Measurements from ENCODE around the gene ZFHX3.

GRCh38 chr16:73037331-73037745, 10.6 kb downstream of the ZFHX3 start:
- no peak for TF ChIP-seq TAF1 (IDR thresholded peaks at IDR 0.05; ENCODE audit: low read depth)
- TF ChIP-seq MAX (IDR thresholded peaks at IDR 0.05) = no peak
- TF ChIP-seq REST (IDR thresholded peaks at IDR 0.05; ENCODE audit: low read depth) = no peak
- TF ChIP-seq YY1 (IDR thresholded peaks at IDR 0.05; ENCODE audit: low read depth) = no peak
- TF ChIP-seq EGR1 (IDR thresholded peaks at IDR 0.05) = no peak
